Fibroblast of pulmonary artery (primary cell): ENCODE measurements around the gene EVA1A.

ENCODE experiments used
- DNase-seq: peaks from one replicate; pipeline ENCODE4 v3.0.0-alpha.2; 2010; ENCODE audit warnings: low read depth
- H3K4me3 ChIP-seq: replicated peaks from 2 replicates; pipeline ENCODE4 v1.5.1; 2011; ENCODE audit warnings: low read depth, mild to moderate bottlenecking, control low read depth, low read length, moderate library complexity
- TF ChIP-seq, protein P1 (sequence below): IDR thresholded peaks from 2 replicates; pipeline ENCODE4 v1.5.1; 2011; ENCODE audit warnings: mild to moderate bottlenecking, control low read depth, low read length, inconsistent platforms; ENCODE audit errors: missing control alignments

EVA1A gene, protein sequence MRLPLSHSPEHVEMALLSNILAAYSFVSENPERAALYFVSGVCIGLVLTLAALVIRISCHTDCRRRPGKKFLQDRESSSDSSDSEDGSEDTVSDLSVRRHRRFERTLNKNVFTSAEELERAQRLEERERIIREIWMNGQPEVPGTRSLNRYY

DNA sequence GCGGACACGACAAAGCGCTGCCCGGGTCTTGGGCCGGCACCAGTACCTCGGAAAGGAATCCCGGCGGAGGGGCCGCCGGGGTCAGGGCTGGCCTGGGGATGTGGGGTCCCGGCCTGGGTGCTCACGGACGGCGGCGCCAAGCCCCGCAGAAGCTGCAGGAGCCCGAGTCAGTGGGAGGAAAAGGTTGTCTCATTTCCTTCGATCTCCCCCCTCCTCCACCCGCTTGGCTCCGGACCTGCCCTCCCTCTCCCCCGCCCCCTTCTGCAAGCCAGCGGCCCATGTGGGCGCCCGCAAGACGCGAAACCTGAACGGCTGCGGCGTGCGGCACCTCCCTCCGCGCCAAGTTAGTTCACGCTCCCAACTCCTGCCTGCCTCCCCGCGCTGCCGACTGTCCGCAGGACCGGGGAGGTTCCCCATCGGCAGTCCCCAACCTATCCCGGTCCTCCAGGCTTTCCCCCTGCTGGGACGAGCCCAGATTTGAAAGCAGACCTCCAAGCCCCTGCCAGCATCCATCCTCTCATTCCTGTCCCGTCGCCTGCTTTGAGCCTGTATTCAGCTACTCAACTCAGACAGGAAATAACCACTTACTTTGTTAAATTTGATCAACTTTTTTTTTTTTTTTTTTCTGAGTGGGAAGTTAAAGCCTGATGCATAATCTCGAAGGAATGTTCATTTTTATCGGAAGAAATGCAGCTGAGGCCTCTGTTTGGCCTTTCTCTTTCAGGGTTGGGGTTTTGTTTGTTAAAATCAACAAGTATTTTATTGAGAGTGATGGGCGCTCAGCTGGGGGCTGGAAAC, at the start of gene EVA1A:
TSS of gene EVA1A (minus strand) at position 172 of the 798 bp plus-strand sequence. CDS start 42,799 bp downstream, outside the sequence.
- peak within 1 kb of the TSS; percentile 73 for H3K4me3 ChIP-seq

DNA sequence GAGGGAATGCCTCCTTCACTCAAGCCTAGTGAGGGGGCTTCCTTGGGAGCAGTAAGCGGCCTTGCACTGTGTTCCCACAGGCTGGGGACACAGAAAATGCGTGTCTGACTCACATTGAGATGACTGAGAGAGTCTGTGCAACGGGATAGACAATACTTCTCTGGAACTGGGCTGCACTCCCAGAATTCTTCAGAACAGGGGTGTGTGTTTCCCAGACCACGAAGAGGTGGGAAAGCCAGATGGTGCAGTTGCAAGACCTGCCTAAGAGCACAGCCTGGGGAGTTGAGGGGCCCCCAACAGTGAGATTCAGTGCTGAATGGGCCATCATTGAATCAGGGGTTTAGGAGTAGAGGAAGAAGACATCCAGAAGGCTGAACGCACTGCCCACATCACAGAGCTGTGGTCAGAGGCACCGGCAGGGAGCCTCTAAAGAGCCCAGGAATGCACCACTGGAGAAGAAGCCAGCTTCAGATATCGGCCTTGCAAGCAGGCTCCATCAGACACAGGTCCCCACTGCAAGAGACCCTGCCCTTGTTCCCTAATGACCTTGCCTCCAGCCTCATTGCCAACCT, 49.3 kb upstream of the EVA1A start:
- TF ChIP-seq, protein P1, sequence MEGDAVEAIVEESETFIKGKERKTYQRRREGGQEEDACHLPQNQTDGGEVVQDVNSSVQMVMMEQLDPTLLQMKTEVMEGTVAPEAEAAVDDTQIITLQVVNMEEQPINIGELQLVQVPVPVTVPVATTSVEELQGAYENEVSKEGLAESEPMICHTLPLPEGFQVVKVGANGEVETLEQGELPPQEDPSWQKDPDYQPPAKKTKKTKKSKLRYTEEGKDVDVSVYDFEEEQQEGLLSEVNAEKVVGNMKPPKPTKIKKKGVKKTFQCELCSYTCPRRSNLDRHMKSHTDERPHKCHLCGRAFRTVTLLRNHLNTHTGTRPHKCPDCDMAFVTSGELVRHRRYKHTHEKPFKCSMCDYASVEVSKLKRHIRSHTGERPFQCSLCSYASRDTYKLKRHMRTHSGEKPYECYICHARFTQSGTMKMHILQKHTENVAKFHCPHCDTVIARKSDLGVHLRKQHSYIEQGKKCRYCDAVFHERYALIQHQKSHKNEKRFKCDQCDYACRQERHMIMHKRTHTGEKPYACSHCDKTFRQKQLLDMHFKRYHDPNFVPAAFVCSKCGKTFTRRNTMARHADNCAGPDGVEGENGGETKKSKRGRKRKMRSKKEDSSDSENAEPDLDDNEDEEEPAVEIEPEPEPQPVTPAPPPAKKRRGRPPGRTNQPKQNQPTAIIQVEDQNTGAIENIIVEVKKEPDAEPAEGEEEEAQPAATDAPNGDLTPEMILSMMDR = no peak
- no peak overlapping the region for H3K4me3 ChIP-seq

More for the DNA sequence above, at the start of gene EVA1A:
- DNase-seq = peak; percentile 74
- TF ChIP-seq, protein P1 = no peak

GRCh38 chr2:75609334-75609689, 48.6 kb upstream of the EVA1A start:
- DNase-seq = no peak
- TF ChIP-seq, protein P1 = no peak
- no peak overlapping the region for H3K4me3 ChIP-seq

More for the DNA sequence above, 49.3 kb upstream of the EVA1A start:
- no peak for DNase-seq

GRCh38 chr2:75608684-75609333, 48.1 kb upstream of the EVA1A start:
- TF ChIP-seq, protein P1 = peak; percentile 99
- peak; percentile 54 for DNase-seq
- H3K4me3 ChIP-seq = peak overlapping the region; percentile 36

DNA sequence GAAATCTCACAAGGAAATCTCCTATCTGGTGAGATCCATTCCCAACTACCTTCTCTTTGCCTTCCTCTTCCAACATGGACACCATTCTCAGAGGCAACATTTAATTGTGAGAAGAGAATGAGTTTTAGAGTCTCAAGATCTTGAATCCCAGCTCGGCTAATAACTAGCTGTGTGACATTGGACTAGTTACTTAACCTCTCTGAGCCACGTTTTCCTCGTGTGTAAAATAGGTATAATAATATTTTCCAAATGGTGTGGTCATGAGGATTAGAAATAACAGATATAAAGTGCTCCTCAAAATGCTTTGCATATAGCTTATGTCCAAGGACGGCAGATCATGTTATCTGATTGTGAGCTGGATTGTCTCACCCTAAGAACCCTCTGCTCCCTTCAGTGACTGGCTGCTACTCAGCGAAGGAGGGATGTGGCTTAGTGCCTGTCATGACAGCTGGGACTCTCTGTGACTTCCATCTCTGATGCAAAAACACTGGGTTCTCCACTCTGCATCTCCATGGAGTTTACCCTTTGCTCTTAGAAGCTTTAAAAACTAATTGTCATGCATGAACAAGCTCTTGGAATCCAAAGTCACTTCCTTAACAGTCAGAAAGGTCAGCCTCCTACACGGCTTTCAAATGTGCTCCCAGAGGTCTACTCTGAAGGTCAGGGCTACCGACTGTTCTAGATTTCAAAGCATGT, 47.4 kb upstream of the EVA1A start:
- TF ChIP-seq, protein P1 = no peak
- DNase-seq = no peak
- H3K4me3 ChIP-seq = no peak overlapping the region

- no peak for DNase-seq
- H3K4me3 ChIP-seq = no peak overlapping the region
- TF ChIP-seq, protein P1 = no peak
Observed at GRCh38 chr2:75607400-75607798, 46.7 kb upstream of the EVA1A start.
